ENCODE data around the gene SLC16A12. TPM values are rescaled to one million over a fixed set of nuclear protein-coding genes. Genes with fewer than 3 reads are reported as not detected.
A peak's percentile ranks its signal among the peaks of the same experiment; 100 is the strongest.

SLC16A12 gene
- total and polyA plus RNA-seq, 2 of the 13 experiments (the other 11 are each of a cell fraction or from before 2014, with no cell fraction given): 0.02 TPM; not detected in 1

DNA sequence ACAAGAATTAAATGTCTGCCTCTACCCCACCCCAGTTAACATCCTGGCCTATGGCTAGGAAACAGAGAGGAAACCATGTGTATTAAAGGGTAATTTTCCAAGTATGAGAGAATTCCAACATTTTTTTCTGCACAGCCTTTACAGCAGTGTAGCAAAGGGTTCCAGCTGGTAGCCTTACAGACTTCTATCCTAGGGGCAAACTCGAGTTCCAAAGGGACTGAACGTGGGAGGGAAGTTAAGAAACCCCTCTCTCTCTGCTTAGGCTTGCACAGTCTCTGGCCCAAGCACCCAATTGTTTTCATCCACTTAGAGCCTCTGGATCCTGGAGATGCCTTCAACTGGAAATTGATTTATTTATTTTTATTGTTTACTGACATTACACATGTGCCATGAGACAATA is 60.3 kb downstream of the SLC16A12 start:
- Histone ChIP-seq H3K27me3 (ENCODE audit: control insufficient read depth in 1 of 2, insufficient read depth in 2 of 2, low read length in 2 of 2) (no peaks in the 10 kb centered on the region), H4K20me1 (ENCODE audit: insufficient read depth, low read length) (no peaks in the 10 kb centered on the region), H3K9me3 (ENCODE audit: low read length) (no peaks in the 10 kb centered on the region), H3K4me2 (ENCODE audit: low read depth, low read length) (peak overlapping the region; percentile 85), H2AFZ (ENCODE audit: low read length) (no peak overlapping the region), H3K36me3 (replicated peaks in 1 of 2; ENCODE audit: control insufficient read depth in 1 of 2, insufficient read depth in 2 of 2, low read length in 2 of 2) (no peaks in the 10 kb centered on the region), H3K9ac (ENCODE audit: insufficient read depth, low read depth, low read length) (no peak overlapping the region), H3K4me1 (ENCODE audit: insufficient read depth, low read length) (peaks cover 63% of the 10 kb centered on the region), H3K79me2 (ENCODE audit: insufficient read depth, low read length) (no peaks in the 10 kb centered on the region), H3K27ac (ENCODE audit: extremely low read length, insufficient read depth, low read length) (peak overlapping the region; percentile 46), H3K4me3 (replicated peaks in 1 of 3; ENCODE audit: insufficient read depth in 1 of 3, low read depth in 2 of 3, low read length in 3 of 3) (no peak overlapping the region; a peak in 1 of 6 replicates)
- POLR2A ChIA-PET: no interaction called here
- CTCF ChIA-PET (ENCODE audit: low intra/inter-chr PET ratio, low total read pairs): no interaction called here
- WGBS (ENCODE audit: low lambda C conversion rate): 0% methylated on average over 2 of the region's 2 CpGs
- FAIRE-seq: peak; percentile 26
- TF ChIP-seq ZFAT (CRISPR knock-in tag; conservative IDR thresholded peaks at IDR 0.05) (no peak), ZNF556 (CRISPR knock-in tag; IDR thresholded peaks at IDR 0.05; ENCODE audit: borderline replicate concordance) (no peak), ZNF274 (CRISPR knock-in tag; IDR thresholded peaks at IDR 0.05) (no peak), ZNF775 (CRISPR knock-in tag; IDR thresholded peaks at IDR 0.05; ENCODE audit: borderline replicate concordance) (no peak), KLF9 (CRISPR knock-in tag; IDR thresholded peaks at IDR 0.05; ENCODE audit: low read depth) (no peak), MTA1 (CRISPR knock-in tag; IDR thresholded peaks at IDR 0.05; ENCODE audit: borderline replicate concordance) (no peak), SIX1 (CRISPR knock-in tag; IDR thresholded peaks at IDR 0.05; ENCODE audit: borderline replicate concordance) (no peak), ZNF615 (CRISPR knock-in tag; IDR thresholded peaks at IDR 0.05; ENCODE audit: borderline replicate concordance) (no peak), FLYWCH1 (CRISPR knock-in tag; IDR thresholded peaks at IDR 0.05) (no peak), SP4 (CRISPR knock-in tag; IDR thresholded peaks at IDR 0.05) (no peak), NFIC (IDR thresholded peaks at IDR 0.05; ENCODE audit: low read length) (no peak), ZNF441 (CRISPR knock-in tag; IDR thresholded peaks at IDR 0.05; ENCODE audit: borderline replicate concordance) (no peak), ZNF709 (CRISPR knock-in tag; IDR thresholded peaks at IDR 0.05) (no peak), TBX3 (IDR thresholded peaks at IDR 0.05; ENCODE audit: borderline replicate concordance) (no peak), ZC3H13 (CRISPR knock-in tag; IDR thresholded peaks at IDR 0.05) (no peak)
- TF ChIP-seq, protein P1, sequence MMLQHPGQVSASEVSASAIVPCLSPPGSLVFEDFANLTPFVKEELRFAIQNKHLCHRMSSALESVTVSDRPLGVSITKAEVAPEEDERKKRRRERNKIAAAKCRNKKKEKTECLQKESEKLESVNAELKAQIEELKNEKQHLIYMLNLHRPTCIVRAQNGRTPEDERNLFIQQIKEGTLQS (CRISPR knock-in tag; IDR thresholded peaks at IDR 0.05): no peak
- TF ChIP-seq, protein P2, sequence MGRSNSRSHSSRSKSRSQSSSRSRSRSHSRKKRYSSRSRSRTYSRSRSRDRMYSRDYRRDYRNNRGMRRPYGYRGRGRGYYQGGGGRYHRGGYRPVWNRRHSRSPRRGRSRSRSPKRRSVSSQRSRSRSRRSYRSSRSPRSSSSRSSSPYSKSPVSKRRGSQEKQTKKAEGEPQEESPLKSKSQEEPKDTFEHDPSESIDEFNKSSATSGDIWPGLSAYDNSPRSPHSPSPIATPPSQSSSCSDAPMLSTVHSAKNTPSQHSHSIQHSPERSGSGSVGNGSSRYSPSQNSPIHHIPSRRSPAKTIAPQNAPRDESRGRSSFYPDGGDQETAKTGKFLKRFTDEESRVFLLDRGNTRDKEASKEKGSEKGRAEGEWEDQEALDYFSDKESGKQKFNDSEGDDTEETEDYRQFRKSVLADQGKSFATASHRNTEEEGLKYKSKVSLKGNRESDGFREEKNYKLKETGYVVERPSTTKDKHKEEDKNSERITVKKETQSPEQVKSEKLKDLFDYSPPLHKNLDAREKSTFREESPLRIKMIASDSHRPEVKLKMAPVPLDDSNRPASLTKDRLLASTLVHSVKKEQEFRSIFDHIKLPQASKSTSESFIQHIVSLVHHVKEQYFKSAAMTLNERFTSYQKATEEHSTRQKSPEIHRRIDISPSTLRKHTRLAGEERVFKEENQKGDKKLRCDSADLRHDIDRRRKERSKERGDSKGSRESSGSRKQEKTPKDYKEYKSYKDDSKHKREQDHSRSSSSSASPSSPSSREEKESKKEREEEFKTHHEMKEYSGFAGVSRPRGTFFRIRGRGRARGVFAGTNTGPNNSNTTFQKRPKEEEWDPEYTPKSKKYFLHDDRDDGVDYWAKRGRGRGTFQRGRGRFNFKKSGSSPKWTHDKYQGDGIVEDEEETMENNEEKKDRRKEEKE (IDR thresholded peaks at IDR 0.05): no peak
- TF ChIP-seq, protein P3, sequence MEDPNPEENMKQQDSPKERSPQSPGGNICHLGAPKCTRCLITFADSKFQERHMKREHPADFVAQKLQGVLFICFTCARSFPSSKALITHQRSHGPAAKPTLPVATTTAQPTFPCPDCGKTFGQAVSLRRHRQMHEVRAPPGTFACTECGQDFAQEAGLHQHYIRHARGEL (CRISPR knock-in tag; IDR thresholded peaks at IDR 0.05): no peak
- TF ChIP-seq, protein P4, sequence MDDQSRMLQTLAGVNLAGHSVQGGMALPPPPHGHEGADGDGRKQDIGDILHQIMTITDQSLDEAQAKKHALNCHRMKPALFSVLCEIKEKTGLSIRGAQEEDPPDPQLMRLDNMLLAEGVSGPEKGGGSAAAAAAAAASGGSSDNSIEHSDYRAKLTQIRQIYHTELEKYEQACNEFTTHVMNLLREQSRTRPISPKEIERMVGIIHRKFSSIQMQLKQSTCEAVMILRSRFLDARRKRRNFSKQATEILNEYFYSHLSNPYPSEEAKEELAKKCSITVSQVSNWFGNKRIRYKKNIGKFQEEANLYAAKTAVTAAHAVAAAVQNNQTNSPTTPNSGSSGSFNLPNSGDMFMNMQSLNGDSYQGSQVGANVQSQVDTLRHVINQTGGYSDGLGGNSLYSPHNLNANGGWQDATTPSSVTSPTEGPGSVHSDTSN (CRISPR knock-in tag; IDR thresholded peaks at IDR 0.05; ENCODE audit: borderline replicate concordance): no peak
- TF ChIP-seq, protein P5, sequence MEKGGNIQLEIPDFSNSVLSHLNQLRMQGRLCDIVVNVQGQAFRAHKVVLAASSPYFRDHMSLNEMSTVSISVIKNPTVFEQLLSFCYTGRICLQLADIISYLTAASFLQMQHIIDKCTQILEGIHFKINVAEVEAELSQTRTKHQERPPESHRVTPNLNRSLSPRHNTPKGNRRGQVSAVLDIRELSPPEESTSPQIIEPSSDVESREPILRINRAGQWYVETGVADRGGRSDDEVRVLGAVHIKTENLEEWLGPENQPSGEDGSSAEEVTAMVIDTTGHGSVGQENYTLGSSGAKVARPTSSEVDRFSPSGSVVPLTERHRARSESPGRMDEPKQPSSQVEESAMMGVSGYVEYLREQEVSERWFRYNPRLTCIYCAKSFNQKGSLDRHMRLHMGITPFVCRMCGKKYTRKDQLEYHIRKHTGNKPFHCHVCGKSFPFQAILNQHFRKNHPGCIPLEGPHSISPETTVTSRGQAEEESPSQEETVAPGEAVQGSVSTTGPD (CRISPR knock-in tag; IDR thresholded peaks at IDR 0.05): no peak
- peak; percentile 54 for ATAC-seq
- DNase-seq (ENCODE audit: low spot score): no peak
- in situ Hi-C loops (cut with HindIII; ENCODE audit: extremely low pct_ligation_motif_present, low pct_unique_long_range_greater_than_20kb) (no loop called here), intact Hi-C loops (cut with micrococcal nuclease; ENCODE audit: unreplicated experiment) (loop anchor here (5.0 kb wide), 1 partner anchor 72 kb away; no protein-coding TSS in a partner anchor)
- no TSS peak for BruUV-seq (replicated peaks)
